Measurements from ENCODE around the gene CDH15.

The CDH15 gene

GRCh38 chr16:89143911-89144675, 27.5 kb upstream of the CDH15 start:
- TF ChIP-seq YY1 (IDR thresholded peaks at IDR 0.05; ENCODE audit: low read depth) (no peak), TCF12 (IDR thresholded peaks at IDR 0.05; ENCODE audit: low read depth) (no peak), EP300 (IDR thresholded peaks at IDR 0.05; ENCODE audit: borderline replicate concordance) (no peak), ZBTB7A (IDR thresholded peaks at IDR 0.05; ENCODE audit: low read depth) (no peak), FOXM1 (IDR thresholded peaks at IDR 0.05; ENCODE audit: borderline replicate concordance, low read depth) (no peak), TEAD4 (IDR thresholded peaks at IDR 0.05) (no peak), REST (IDR thresholded peaks at IDR 0.05; ENCODE audit: low read depth) (no peak), TAF1 (IDR thresholded peaks at IDR 0.05; ENCODE audit: low read depth) (no peak), NFIC (IDR thresholded peaks at IDR 0.05) (no peak), RAD21 (IDR thresholded peaks at IDR 0.05; ENCODE audit: low read depth) (no peak), CEBPB (IDR thresholded peaks at IDR 0.05) (no peak), USF1 (IDR thresholded peaks at IDR 0.05) (no peak), CREB1 (IDR thresholded peaks at IDR 0.05; ENCODE audit: low read depth) (no peak), MAX (IDR thresholded peaks at IDR 0.05) (no peak), EGR1 (IDR thresholded peaks at IDR 0.05) (no peak)

- TF ChIP-seq EGR1 (IDR thresholded peaks at IDR 0.05) (no peak), TEAD4 (IDR thresholded peaks at IDR 0.05) (no peak), RAD21 (IDR thresholded peaks at IDR 0.05; ENCODE audit: low read depth) (no peak)
Measured at GRCh38 chr16:89144681-89145080, 26.9 kb upstream of the CDH15 start.

- no peak for TF ChIP-seq YY1 (IDR thresholded peaks at IDR 0.05; ENCODE audit: low read depth)
- no peak for TF ChIP-seq TEAD4 (IDR thresholded peaks at IDR 0.05)
Measured at GRCh38 chr16:89145406-89146161, 26.0 kb upstream of the CDH15 start.

GRCh38 chr16:89146211-89147005, 25.1 kb upstream of the CDH15 start:
- TF ChIP-seq NFIC (IDR thresholded peaks at IDR 0.05) (no peak), CREB1 (IDR thresholded peaks at IDR 0.05; ENCODE audit: low read depth) (no peak), EP300 (IDR thresholded peaks at IDR 0.05; ENCODE audit: borderline replicate concordance) (no peak), TCF12 (IDR thresholded peaks at IDR 0.05; ENCODE audit: low read depth) (no peak), USF1 (IDR thresholded peaks at IDR 0.05) (no peak), TEAD4 (IDR thresholded peaks at IDR 0.05) (no peak), CEBPB (IDR thresholded peaks at IDR 0.05) (no peak), ZBTB7A (IDR thresholded peaks at IDR 0.05; ENCODE audit: low read depth) (no peak), FOXM1 (IDR thresholded peaks at IDR 0.05; ENCODE audit: borderline replicate concordance, low read depth) (no peak), YY1 (IDR thresholded peaks at IDR 0.05; ENCODE audit: low read depth) (no peak), MAX (IDR thresholded peaks at IDR 0.05) (no peak), TAF1 (IDR thresholded peaks at IDR 0.05; ENCODE audit: low read depth) (no peak), REST (IDR thresholded peaks at IDR 0.05; ENCODE audit: low read depth) (no peak), EGR1 (IDR thresholded peaks at IDR 0.05) (no peak), RAD21 (IDR thresholded peaks at IDR 0.05; ENCODE audit: low read depth) (no peak)

- TF ChIP-seq CREB1 (IDR thresholded peaks at IDR 0.05; ENCODE audit: low read depth) (no peak), TAF1 (IDR thresholded peaks at IDR 0.05; ENCODE audit: low read depth) (no peak), CEBPB (IDR thresholded peaks at IDR 0.05) (no peak), TCF12 (IDR thresholded peaks at IDR 0.05; ENCODE audit: low read depth) (no peak), USF1 (IDR thresholded peaks at IDR 0.05) (no peak), YY1 (IDR thresholded peaks at IDR 0.05; ENCODE audit: low read depth) (no peak), NFIC (IDR thresholded peaks at IDR 0.05) (no peak), TEAD4 (IDR thresholded peaks at IDR 0.05) (no peak), MAX (IDR thresholded peaks at IDR 0.05) (no peak), REST (IDR thresholded peaks at IDR 0.05; ENCODE audit: low read depth) (no peak), FOXM1 (IDR thresholded peaks at IDR 0.05; ENCODE audit: borderline replicate concordance, low read depth) (no peak), EP300 (IDR thresholded peaks at IDR 0.05; ENCODE audit: borderline replicate concordance) (no peak), EGR1 (IDR thresholded peaks at IDR 0.05) (no peak)
Measured at GRCh38 chr16:89147085-89147817, 24.3 kb upstream of the CDH15 start.
